Esophagus muscularis mucosa (tissue), 4 donors: ENCODE data around the gene XRCC1.

Experiments
- CTCF ChIP-seq, 3 experiments: fragments of 200-600 bp in 2 of 3; fragments of 450-650 bp in 1 of 3; sonication (generic) in 2 of 3; IDR thresholded peaks; one replicate each; pipeline ENCODE4 v1.5.1; 2017 to 2019; ENCODE audit warnings: antibody characterized with exemption in 3 of 3, mild to moderate bottlenecking in 2 of 3, moderate library complexity in 1 of 3
- EP300 ChIP-seq: sonication (generic); formaldehyde crosslinking; IDR thresholded peaks from one replicate; pipeline ENCODE4 v1.6.1; 2017; ENCODE audit warnings: antibody characterized with exemption
- POLR2A ChIP-seq: fragments of 450-650 bp; IDR thresholded peaks from one replicate; pipeline ENCODE4 v1.6.1; 2017; ENCODE audit warnings: antibody characterized with exemption, moderate library complexity, mild to moderate bottlenecking, low read depth

DNA sequence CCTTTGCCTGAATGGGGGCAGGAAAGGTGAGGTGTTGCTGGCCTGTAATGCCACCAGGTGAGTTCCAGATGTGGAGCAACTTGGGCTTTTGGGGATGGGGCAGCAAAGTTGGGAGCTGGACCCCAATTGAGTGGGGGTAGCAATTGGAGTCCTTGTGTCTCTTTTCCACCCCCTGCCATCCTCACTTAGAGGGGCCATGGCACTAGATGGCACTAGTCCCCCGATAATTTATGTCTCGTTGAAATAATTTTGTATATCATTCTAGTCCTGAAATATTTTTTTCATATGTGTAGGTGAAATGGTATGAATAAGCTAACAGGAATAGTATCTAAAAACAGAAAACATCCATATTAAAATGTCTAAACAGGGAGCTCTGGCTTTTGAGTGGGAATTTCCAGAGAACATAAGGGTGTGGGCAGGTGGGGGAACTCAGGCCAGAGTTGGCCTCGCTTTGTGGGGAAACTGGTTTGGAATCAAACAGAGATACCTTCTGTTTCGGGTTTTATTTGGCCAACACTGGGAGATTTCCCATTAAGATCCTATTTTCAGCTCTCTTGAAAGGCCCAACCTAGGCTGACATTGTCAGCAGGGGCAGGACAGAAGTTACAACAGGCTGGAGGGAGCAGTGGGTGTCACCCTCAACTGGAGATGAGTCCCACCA is 24.4 kb upstream of the XRCC1 start:
- TF ChIP-seq CTCF (IDR thresholded peaks at IDR 0.05): no peak
- no peak for TF ChIP-seq EP300
- TF ChIP-seq POLR2A: no peak
